AG20443 (cell line): ENCODE measurements around the gene RNF112.
A peak's percentile ranks its signal among the peaks of the same experiment; 100 is the strongest.

Experiments used
- DNase-seq: peaks from one replicate; pipeline ENCODE4 v3.0.0; 2012; ENCODE audit warnings: low spot score, mixed read lengths

RNF112 gene

GRCh38 chr17:19375732-19376131 lies 35.3 kb upstream of the RNF112 start:
- DNase-seq, result no peak

- DNase-seq, result no peak
Measured at GRCh38 chr17:19376811-19377210, 34.2 kb upstream of the RNF112 start.

GRCh38 chr17:19377602-19378415 lies 33.2 kb upstream of the RNF112 start:
- peak; percentile 99 for DNase-seq

- no peak for DNase-seq
Measured at GRCh38 chr17:19378416-19379360, 32.3 kb upstream of the RNF112 start, which contains the start of gene MAPK7. Gene MAPK7 (plus strand): TSS chr17:19378498. CDS start chr17:19378901, 403 bp downstream.

- DNase-seq, result no peak
Measured at GRCh38 chr17:19379361-19380065, 31.5 kb upstream of the RNF112 start.

GRCh38 chr17:19380481-19381301 lies 30.3 kb upstream of the RNF112 start:
- no peak for DNase-seq

GRCh38 chr17:19381361-19381740 lies 29.7 kb upstream of the RNF112 start:
- no peak for DNase-seq

GRCh38 chr17:19381741-19382444 lies 29.1 kb upstream of the RNF112 start:
- DNase-seq, result no peak

GRCh38 chr17:19382531-19383444 lies 28.2 kb upstream of the RNF112 start:
- no peak for DNase-seq

GRCh38 chr17:19383681-19384470 lies 27.2 kb upstream of the RNF112 start:
- peak; percentile 42 for DNase-seq

- peak; percentile 72 for DNase-seq
Measured at GRCh38 chr17:19384723-19385391, 26.2 kb upstream of the RNF112 start.

GRCh38 chr17:19385521-19385983 lies 25.5 kb upstream of the RNF112 start:
- no peak for DNase-seq

GRCh38 chr17:19386051-19386929 lies 24.7 kb upstream of the RNF112 start:
- peak; percentile 81 for DNase-seq

- peak; percentile 88 for DNase-seq
Measured at GRCh38 chr17:19386974-19387920, 23.8 kb upstream of the RNF112 start, which contains the start of gene MFAP4. Gene MFAP4 (minus strand): TSS chr17:19387190. CDS start chr17:19387155, 35 bp downstream.

GRCh38 chr17:19387921-19388521 lies 23.0 kb upstream of the RNF112 start:
- DNase-seq, result peak; percentile 73
